Mesenchymal stem cell (in vitro differentiated cells and primary cell): ENCODE results near the gene CSF1R.
"Not testable (repeated sequence)": the region's sequence is repeated elsewhere in the genome, so short reads cannot be mapped to it uniquely, and the experiment has no call there.

Experiments used
- DNase-seq: peaks from one replicate; pipeline ENCODE4 v3.0.0-alpha.2; 2013
- H2AFZ ChIP-seq: one replicate; pipeline ENCODE4 v1.6.1; 2013; ENCODE audit warnings: low read depth, mild to moderate bottlenecking, control low read depth, inconsistent platforms, low read length, moderate library complexity
- H2AK5ac ChIP-seq: 2 replicates; pipeline ENCODE4 v1.6.1; 2013; ENCODE audit warnings: low read length, moderate library complexity, mild to moderate bottlenecking, inconsistent platforms; ENCODE audit not compliant: severe bottlenecking
- H2BK120ac ChIP-seq: one replicate; pipeline ENCODE4 v1.6.1; 2013; ENCODE audit warnings: low read depth, mild to moderate bottlenecking, inconsistent platforms, low read length, moderate library complexity
- H2BK12ac ChIP-seq, 2 experiments: one replicate each; pipeline ENCODE4 v1.6.1; 2013; ENCODE audit warnings: inconsistent platforms in 2 of 2, low read length in 2 of 2, mild to moderate bottlenecking in 2 of 2, moderate library complexity in 2 of 2, control low read depth in 1 of 2
- H2BK15ac ChIP-seq: one replicate; pipeline ENCODE4 v1.6.1; 2013; ENCODE audit warnings: mild to moderate bottlenecking, low read depth, inconsistent platforms; ENCODE audit not compliant: poor library complexity, severe bottlenecking
- H2BK5ac ChIP-seq: 2 replicates; pipeline ENCODE4 v1.6.1; 2013; ENCODE audit warnings: low read depth, mild to moderate bottlenecking, low read length, control low read depth, inconsistent platforms; ENCODE audit not compliant: poor library complexity, severe bottlenecking
- H3K14ac ChIP-seq, 2 experiments: one replicate each; pipeline ENCODE4 v1.6.1; 2013; ENCODE audit warnings: inconsistent platforms in 2 of 2, low read length in 2 of 2, control low read depth in 1 of 2, mild to moderate bottlenecking in 1 of 2, moderate library complexity in 1 of 2
- H3K18ac ChIP-seq, 2 experiments: one replicate each; pipeline ENCODE4 v1.6.1; 2013; ENCODE audit warnings: inconsistent platforms in 2 of 2, low read length in 2 of 2, control low read depth in 1 of 2, low read depth in 1 of 2, mild to moderate bottlenecking in 1 of 2
- H3K23ac ChIP-seq, 2 experiments: one replicate each; pipeline ENCODE4 v1.6.1; 2013; ENCODE audit warnings: inconsistent platforms in 2 of 2, low read length in 2 of 2, mild to moderate bottlenecking in 2 of 2, moderate library complexity in 2 of 2, control low read depth in 1 of 2
- H3K27ac ChIP-seq: 2 replicates; pipeline ENCODE4 v1.5.1; 2013; ENCODE audit warnings: mild to moderate bottlenecking, moderate library complexity, low read length, control low read depth, inconsistent platforms; ENCODE audit not compliant: poor library complexity, severe bottlenecking
- H3K27me3 ChIP-seq, 2 experiments: 2 replicates each; pipeline versions ENCODE4 v1.6.1 to v1.7.0; 2013; ENCODE audit warnings: low read length in 2 of 2, mild to moderate bottlenecking in 2 of 2, moderate library complexity in 2 of 2, control low read depth in 1 of 2, inconsistent platforms in 1 of 2; ENCODE audit not compliant: control insufficient read depth in 1 of 2, insufficient read depth in 1 of 2
- H3K36me3 ChIP-seq, 2 experiments: 2 replicates each; pipeline versions ENCODE4 v1.6.1 to v1.7.0; 2013; ENCODE audit warnings: low read length in 2 of 2, control low read depth in 1 of 2, inconsistent platforms in 1 of 2, low read depth in 1 of 2, mild to moderate bottlenecking in 1 of 2; ENCODE audit not compliant: insufficient read depth in 2 of 2, control insufficient read depth in 1 of 2
- H3K4ac ChIP-seq, 2 experiments: one replicate each; pipeline ENCODE4 v1.6.1; 2013; ENCODE audit warnings: inconsistent platforms in 2 of 2, low read length in 2 of 2, mild to moderate bottlenecking in 2 of 2, moderate library complexity in 2 of 2, control low read depth in 1 of 2, low read depth in 1 of 2
- H3K4me1 ChIP-seq: 2 replicates; pipeline ENCODE4 v1.6.1; 2013; ENCODE audit warnings: low read depth, low read length, control low read depth; ENCODE audit not compliant: control insufficient read depth, insufficient read depth
- H3K4me2 ChIP-seq: 2 replicates; pipeline ENCODE4 v1.6.1; 2013; ENCODE audit warnings: low read length, mild to moderate bottlenecking, inconsistent platforms; ENCODE audit not compliant: poor library complexity, severe bottlenecking
- H3K4me3 ChIP-seq, 2 experiments: 2 replicates each; pipeline versions ENCODE4 v1.5.1 to v1.7.0; 2013; ENCODE audit warnings: low read length in 2 of 2, mild to moderate bottlenecking in 2 of 2, control low read depth in 1 of 2, low read depth in 1 of 2; ENCODE audit not compliant: insufficient read depth in 1 of 2
- H3K79me1 ChIP-seq: replicated peaks from 2 replicates; pipeline ENCODE4 v1.6.1; 2013; ENCODE audit warnings: mild to moderate bottlenecking, control low read depth, low read length, inconsistent platforms; ENCODE audit not compliant: poor library complexity, severe bottlenecking
- H3K9ac ChIP-seq: 2 replicates; pipeline ENCODE4 v1.7.0; 2013; ENCODE audit warnings: mild to moderate bottlenecking, low read length, moderate library complexity
- H3K9me3 ChIP-seq: 2 replicates; pipeline ENCODE4 v1.7.0; 2013; ENCODE audit warnings: mild to moderate bottlenecking, low read length; ENCODE audit not compliant: control insufficient read depth
- H4K8ac ChIP-seq: one replicate; pipeline ENCODE4 v1.6.1; 2013; ENCODE audit warnings: inconsistent platforms, mild to moderate bottlenecking, low read length, moderate library complexity
- H4K91ac ChIP-seq: one replicate; pipeline ENCODE4 v1.6.1; 2013; ENCODE audit warnings: mild to moderate bottlenecking, low read length, inconsistent platforms
- WGBS: methylation state at CpG from one replicate; pipeline ENCODE4 v1.1.7; 2013; ENCODE audit warnings: mixed read lengths; 5-methylcytosine and 5-hydroxymethylcytosine counted together

CSF1R gene

DNA sequence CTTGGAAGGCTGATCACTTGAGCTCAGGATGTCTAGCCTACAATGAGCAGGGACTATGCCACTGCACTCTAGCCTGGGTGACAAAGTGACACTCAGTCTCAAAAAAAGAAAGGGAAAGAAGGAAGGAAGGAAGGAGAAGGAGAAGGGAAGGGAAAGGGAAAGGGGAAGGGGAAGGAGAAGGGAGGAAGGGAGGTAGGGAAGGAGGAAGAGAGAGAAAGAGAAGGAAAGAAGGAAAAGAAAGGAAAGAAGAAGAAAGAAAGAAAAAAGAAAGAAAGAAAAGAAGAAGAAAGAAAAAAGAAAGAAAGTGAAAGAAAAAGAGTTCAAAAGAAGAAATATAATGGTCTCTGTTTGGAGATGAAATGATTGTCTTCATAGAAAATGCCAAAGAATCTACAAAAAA, 10.8 kb upstream of the CSF1R start:
- no peak overlapping the region for H2AK5ac ChIP-seq
- H4K91ac ChIP-seq = no peak overlapping the region
- no peak overlapping the region for H3K9ac ChIP-seq
- no peak overlapping the region for H2BK5ac ChIP-seq
- no peak overlapping the region for H3K18ac ChIP-seq
- no peak overlapping the region for H3K4ac ChIP-seq
- no peak overlapping the region for H3K14ac ChIP-seq
- no peak overlapping the region for H3K23ac ChIP-seq
- no peak overlapping the region for H2BK12ac ChIP-seq
- no peak overlapping the region for H3K4me2 ChIP-seq
- DNase-seq = no peak
- H3K27ac ChIP-seq = no peak overlapping the region
- H2BK15ac ChIP-seq = no peak overlapping the region
- H4K8ac ChIP-seq = no peak overlapping the region
- H2BK120ac ChIP-seq = no peak overlapping the region
- H3K36me3 ChIP-seq = no peaks in the 10 kb centered on the region
- H2AFZ ChIP-seq = no peak overlapping the region
- H3K4me1 ChIP-seq = no peaks in the 10 kb centered on the region
- no peaks in the 10 kb centered on the region for H3K79me1 ChIP-seq
- no peaks in the 10 kb centered on the region for H3K9me3 ChIP-seq
- H3K27me3 ChIP-seq = no peaks in the 10 kb centered on the region
- H3K4me3 ChIP-seq = no peak overlapping the region

- no peak overlapping the region for H3K4me2 ChIP-seq
- no peak overlapping the region for H4K8ac ChIP-seq
- H3K9me3 ChIP-seq = no peaks in the 10 kb centered on the region
- H3K4me3 ChIP-seq = no peak overlapping the region
- no peak overlapping the region for H2BK5ac ChIP-seq
- H4K91ac ChIP-seq = no peak overlapping the region
- no peak overlapping the region for H3K4ac ChIP-seq
- H3K36me3 ChIP-seq = no peaks in the 10 kb centered on the region
- no peak overlapping the region for H3K27ac ChIP-seq
- no peak overlapping the region for H2BK120ac ChIP-seq
- H3K14ac ChIP-seq = no peak overlapping the region
- no peaks in the 10 kb centered on the region for H3K27me3 ChIP-seq
- no peak overlapping the region for H2BK15ac ChIP-seq
- H2AFZ ChIP-seq = no peak overlapping the region
- no peak overlapping the region for H2BK12ac ChIP-seq
- H3K18ac ChIP-seq = no peak overlapping the region
- DNase-seq = no peak
- no peak overlapping the region for H3K23ac ChIP-seq
- no CpG with 5 or more reads among the region's 3 CpGs for WGBS
- no peak overlapping the region for H3K9ac ChIP-seq
- H2AK5ac ChIP-seq = no peak overlapping the region
- H3K79me1 ChIP-seq = no peaks in the 10 kb centered on the region
- no peaks in the 10 kb centered on the region for H3K4me1 ChIP-seq
Observed at GRCh38 chr5:150092159-150092787, 5.9 kb upstream of the CSF1R start.

DNA sequence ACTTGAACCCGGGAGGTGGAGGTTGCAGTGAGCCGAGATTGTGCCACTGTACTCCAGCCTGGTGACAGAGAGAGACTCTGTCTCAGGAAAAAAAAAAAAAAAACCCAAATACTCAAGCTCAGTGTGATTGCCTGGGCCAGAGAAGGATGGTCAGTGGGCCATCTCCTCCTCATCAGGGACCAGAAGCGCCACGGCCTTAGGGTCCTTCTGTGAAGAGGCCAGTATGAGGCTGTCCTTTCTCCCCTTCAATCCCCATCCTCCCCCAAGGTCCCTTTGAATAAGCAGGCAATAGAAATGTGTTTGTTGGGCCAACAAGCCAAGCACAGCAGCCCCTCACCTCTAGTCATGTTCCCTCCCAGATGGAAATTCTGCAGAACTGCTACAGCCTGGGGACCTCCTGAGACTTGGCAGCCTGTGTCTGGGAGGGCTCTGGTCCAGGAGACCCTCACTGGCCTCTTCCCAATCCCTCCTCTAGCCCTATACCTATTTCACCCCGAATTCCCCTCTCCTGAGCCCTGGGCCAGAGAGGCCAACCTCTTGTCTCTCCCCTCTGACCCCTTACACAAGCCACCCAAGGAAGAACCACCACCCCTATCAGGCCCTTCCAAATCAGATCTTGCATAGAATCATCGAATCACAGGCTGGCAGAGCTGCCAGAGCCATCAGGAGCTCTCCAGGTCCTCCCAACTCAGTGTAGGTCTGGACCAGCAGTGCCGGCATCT, 1.0 kb downstream of the CSF1R start:
- Histone ChIP-seq H3K9ac (no peak overlapping the region), H3K4ac (no peak overlapping the region), H2AK5ac (no peak overlapping the region), H3K79me1 (no peaks in the 10 kb centered on the region), H3K36me3 (no peaks in the 10 kb centered on the region), H3K4me2 (no peak overlapping the region), H2BK12ac (no peak overlapping the region), H4K91ac (no peak overlapping the region), H3K9me3 (no peaks in the 10 kb centered on the region), H3K4me3 (no peak overlapping the region), H2BK5ac (no peak overlapping the region), H3K18ac (no peak overlapping the region), H2BK15ac (no peak overlapping the region), H2AFZ (no peak overlapping the region), H3K27ac (no peak overlapping the region), H3K27me3 (peaks cover 0 to 23% of the 10 kb centered on the region in 2 experiments), H2BK120ac (no peak overlapping the region), H4K8ac (no peak overlapping the region), H3K4me1 (peaks cover 4% of the 10 kb centered on the region), H3K14ac (no peak overlapping the region), H3K23ac (no peak overlapping the region)
- WGBS = 80% methylated on average over 7 of the region's 7 CpGs
- no peak for DNase-seq

DNA sequence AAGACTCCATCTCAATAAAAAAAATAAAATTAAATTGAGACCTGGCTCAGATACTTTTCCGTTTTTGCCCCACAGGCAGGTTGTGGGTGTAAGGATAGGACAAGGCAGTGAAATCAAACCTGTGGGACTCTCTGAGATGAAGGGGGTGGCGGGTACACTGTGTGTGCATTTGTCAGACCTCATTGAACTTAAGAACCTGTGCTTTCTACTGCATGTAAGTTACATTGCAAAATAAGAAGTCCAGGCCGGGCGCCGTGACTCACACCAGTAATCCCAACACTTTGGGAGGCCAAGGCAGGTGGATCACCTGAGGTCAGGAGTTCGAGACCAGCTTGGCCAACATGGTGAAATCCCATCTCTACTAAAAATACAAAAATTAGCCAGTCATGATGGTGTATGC, 1.6 kb downstream of the CSF1R start:
- not testable (repeated sequence) for H3K23ac ChIP-seq, H2BK15ac ChIP-seq, H3K36me3 ChIP-seq, H2BK12ac ChIP-seq, H3K18ac ChIP-seq, H3K4ac ChIP-seq, H3K79me1 ChIP-seq, H3K4me2 ChIP-seq, H2BK120ac ChIP-seq, H2AK5ac ChIP-seq, H3K4me1 ChIP-seq, H4K8ac ChIP-seq, H3K4me3 ChIP-seq, H3K9ac ChIP-seq, H4K91ac ChIP-seq, DNase-seq, H3K14ac ChIP-seq, H3K9me3 ChIP-seq, H2AFZ ChIP-seq, H2BK5ac ChIP-seq, H3K27ac ChIP-seq
- peaks cover 0 to 23% of the 10 kb centered on the region in 2 experiments for H3K27me3 ChIP-seq
- WGBS = 96% methylated on average over 5 of the region's 6 CpGs
